Suprapubic skin (tissue), 4 donors: ENCODE measurements around the gene PIGN.

ENCODE experiments used
- CTCF ChIP-seq, 2 donors: fragments of 200-600 bp in 1 of 2; fragments of 450-650 bp in 1 of 2; sonication (generic) in 1 of 2; IDR thresholded peaks; one replicate each; pipeline ENCODE4 v1.5.1; 2016 to 2019; ENCODE audit warnings: antibody characterized with exemption in 2 of 2, mild to moderate bottlenecking in 1 of 2, moderate library complexity in 1 of 2
- EP300 ChIP-seq: sonication (generic); formaldehyde crosslinking; IDR thresholded peaks from one replicate; pipeline ENCODE4 v1.6.1; 2017; ENCODE audit warnings: antibody characterized with exemption
- POLR2A ChIP-seq, 2 donors: fragments of 450-650 bp; IDR thresholded peaks; one replicate each; pipeline ENCODE4 v1.6.1; 2017; ENCODE audit warnings: antibody characterized with exemption in 2 of 2, mild to moderate bottlenecking in 2 of 2, moderate library complexity in 2 of 2
- POLR2AphosphoS5 ChIP-seq, 3 donors: sonication (generic); formaldehyde crosslinking; IDR thresholded peaks; one replicate each; pipeline ENCODE4 v1.6.1; 2017; ENCODE audit warnings: antibody characterized with exemption in 3 of 3

GRCh38 chr18:61995618-61996017 lies 191.2 kb downstream of the PIGN start:
- TF ChIP-seq POLR2AphosphoS5 (IDR thresholded peaks at IDR 0.05) (no peak), CTCF (IDR thresholded peaks at IDR 0.05) (no peak), EP300 (no peak), POLR2A (IDR thresholded peaks at IDR 0.05) (no peak)
